Retinal pigment epithelial cell (primary cell): ENCODE data around the gene MYBBP1A.

Experiments
- DNase-seq: peaks from one replicate; pipeline ENCODE4 v3.0.0-alpha.2; 2010; ENCODE audit warnings: low read depth
- H3K4me3 ChIP-seq: 2 replicates; pipeline ENCODE4 v1.5.1; 2011; ENCODE audit warnings: mild to moderate bottlenecking, low read length, control low read depth, moderate library complexity
- TF ChIP-seq, protein P1 (sequence below): conservative IDR thresholded peaks from 2 replicates; pipeline ENCODE4 v1.5.1; 2011; ENCODE audit warnings: low read depth, low read length, control low read depth, inconsistent platforms

Gene MYBBP1A

DNA sequence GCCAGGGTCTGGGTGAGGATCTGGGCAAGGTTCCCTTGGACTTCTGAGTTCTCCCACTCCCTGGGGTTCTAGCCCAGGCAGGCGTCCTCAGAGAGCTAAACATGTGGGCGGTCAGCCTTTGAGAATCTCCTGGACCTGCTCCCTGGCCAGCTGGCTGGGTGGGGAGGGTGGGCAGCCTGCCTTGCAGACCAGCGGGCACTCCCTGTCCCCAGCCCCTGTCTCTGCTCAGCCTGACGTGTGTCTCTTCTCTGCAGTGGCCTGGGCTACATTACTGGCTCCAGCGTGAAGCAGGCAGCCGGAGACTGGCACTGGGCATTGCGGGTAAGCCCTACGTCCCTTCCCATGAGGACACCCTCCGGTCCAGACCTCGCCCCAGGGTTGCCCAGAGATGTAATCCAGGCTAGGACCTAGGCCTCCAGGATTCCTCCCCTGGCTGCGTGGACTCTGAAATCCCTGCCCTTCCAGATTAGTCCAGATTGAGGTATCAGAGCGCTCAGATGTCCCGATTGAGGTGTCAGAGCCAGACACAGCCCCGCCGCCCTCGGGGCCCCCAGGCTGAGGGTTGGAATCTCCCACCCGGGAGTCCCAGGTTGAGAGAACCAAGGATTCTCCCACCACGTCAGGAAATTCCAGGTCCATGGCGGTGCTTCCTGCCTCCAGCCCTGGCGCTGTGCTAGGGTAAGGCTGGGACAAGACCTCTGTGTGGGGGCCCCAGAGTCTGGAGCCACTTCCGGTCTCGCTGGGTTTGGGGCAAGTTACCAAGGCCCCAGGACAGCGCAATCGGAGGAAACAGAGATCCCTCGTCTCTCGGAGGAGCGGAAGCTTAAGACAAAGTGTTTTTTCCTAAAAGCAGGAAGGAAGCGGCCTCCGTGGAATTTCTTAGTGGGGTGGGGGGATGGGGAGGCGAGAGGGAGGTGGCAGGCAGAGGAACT lies 24.1 kb downstream of the MYBBP1A start:
- no peak overlapping the region for H3K4me3 ChIP-seq
- TF ChIP-seq, protein P1, sequence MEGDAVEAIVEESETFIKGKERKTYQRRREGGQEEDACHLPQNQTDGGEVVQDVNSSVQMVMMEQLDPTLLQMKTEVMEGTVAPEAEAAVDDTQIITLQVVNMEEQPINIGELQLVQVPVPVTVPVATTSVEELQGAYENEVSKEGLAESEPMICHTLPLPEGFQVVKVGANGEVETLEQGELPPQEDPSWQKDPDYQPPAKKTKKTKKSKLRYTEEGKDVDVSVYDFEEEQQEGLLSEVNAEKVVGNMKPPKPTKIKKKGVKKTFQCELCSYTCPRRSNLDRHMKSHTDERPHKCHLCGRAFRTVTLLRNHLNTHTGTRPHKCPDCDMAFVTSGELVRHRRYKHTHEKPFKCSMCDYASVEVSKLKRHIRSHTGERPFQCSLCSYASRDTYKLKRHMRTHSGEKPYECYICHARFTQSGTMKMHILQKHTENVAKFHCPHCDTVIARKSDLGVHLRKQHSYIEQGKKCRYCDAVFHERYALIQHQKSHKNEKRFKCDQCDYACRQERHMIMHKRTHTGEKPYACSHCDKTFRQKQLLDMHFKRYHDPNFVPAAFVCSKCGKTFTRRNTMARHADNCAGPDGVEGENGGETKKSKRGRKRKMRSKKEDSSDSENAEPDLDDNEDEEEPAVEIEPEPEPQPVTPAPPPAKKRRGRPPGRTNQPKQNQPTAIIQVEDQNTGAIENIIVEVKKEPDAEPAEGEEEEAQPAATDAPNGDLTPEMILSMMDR = no peak
- no peak for DNase-seq

DNA sequence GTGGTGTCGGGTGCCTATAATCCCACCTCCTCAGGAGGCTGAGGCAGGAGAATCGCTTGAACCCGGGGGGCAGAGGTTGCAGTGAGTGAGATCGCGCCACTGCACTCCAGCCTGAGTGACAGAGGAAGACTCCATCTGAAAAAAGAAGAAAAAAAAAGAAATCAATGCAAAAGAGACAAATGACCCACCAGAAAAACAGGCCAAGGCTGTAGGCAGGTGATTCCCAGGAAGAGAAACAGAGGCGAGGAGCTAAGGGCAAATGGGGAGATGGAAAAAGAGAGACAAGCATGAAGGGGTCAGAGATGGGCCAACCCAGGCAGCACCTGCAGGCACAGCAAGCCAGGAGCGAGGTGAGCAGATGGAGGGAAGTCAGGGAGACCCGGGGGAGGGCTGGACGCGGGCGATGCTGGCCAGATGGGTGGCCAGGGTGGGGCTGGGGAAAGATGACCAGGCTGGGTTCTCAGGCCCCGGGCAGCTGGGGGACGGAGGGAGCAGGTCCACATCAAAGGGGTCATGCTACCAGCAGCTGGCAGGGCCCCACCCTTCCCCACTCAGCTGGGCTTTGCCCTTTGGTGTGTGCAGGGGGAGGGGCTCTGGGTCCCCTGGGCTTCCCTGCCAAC lies 25.5 kb downstream of the MYBBP1A start:
- no peak overlapping the region for H3K4me3 ChIP-seq
- TF ChIP-seq, protein P1 = no peak
- DNase-seq = no peak

DNA sequence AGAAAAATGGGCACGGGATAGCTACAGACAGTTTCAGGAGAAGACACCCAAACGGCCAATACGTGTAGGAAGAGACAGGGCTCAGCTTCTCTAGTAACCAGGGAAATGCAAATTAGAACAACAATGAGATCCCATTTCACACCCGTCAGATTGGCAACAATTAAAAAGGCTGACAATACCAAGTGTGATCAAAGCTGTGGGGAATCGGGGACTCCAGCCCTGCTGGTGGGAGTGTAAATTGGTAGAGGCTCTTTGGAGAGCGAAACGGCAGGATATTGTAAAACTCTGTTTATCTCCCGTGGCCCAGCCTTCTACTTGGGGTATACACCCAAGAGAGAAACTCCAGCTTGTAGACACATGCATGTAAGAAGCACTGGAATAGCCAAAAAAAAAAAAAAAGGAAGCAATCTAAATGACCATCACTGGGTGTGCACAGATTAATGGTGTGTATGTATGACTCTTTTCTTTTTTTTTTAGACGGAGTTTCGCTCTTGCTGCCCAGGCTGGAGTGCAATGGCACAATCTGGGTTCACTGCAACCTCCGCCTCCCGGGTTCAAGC lies 27.5 kb downstream of the MYBBP1A start:
- TF ChIP-seq, protein P1 = no peak
- H3K4me3 ChIP-seq = no peak overlapping the region
- DNase-seq = no peak

DNA sequence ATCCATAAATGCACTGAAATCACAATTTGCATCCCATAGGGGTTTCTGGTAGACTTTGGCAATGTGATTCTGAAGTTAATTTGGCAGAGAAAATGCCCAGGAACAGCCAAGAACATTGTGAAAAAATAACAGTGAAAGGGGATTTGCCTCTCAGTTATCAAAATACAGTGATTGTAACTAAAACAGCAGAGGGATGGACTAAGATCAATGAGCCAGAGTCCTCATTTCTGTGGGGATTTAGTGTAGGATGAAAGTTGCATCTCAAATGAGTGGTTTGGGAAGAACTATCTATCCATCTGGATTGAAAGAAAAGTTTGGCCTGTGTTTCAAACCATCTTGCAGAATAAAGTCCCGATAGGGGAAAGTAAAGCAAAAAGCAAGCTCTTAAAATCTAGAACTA lies 28.1 kb downstream of the MYBBP1A start:
- H3K4me3 ChIP-seq = no peak overlapping the region
- TF ChIP-seq, protein P1 = no peak
- DNase-seq = no peak

DNA sequence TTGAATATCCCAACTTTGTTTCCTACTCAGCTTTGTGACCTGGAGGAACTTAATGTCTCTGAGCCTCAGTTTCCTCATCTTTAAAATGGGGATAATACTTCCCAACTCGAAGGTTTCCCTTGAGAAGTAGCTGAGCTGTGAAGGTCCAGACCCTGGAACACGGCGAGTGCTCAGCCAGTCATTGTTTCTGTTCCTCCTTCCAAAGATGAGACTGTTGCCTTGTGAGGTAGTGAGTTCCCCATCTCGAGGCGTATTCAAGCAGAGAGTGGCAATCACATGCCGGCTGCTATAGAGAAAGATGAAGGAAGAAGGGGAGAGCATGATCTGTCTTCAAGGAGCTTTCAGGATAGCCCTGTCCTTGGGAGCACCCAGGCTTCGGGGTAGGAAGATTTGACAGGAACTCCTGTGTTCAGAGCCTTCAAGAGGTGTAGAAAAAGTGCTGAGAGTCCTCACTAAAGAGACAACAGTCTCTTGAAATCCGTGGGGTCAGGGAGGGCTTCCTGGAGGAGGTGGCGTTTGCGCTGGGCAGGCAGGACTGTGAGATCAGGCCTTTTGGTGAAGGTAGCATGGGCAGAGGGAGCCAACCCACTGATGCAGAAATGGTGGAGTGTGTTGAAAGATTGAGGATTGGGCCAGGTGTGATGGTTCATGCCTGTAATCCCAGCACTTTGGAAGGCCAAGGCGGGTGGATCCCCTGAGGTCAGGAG lies 29.3 kb downstream of the MYBBP1A start:
- DNase-seq = no peak
- TF ChIP-seq, protein P1 = no peak
- no peak overlapping the region for H3K4me3 ChIP-seq

DNA sequence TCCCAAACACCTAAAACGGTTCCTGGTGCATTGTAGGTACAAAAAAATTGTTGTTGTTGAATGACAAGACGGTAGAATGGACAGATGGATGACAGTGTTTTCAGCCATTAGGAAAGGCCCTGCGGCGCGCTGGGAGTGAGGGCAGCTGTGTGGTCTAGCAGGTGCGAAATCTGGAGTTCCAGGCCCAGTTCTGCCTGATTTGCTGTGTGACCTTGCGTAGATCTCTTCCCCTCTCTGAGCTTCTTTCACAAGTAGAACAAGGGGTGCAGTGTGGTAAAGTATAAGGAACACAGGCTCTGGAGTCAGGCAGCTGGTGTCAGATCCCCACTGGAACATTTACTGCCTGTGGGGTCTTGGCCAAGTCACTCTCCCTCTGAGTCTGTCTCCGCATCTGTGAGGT lies 31.2 kb downstream of the MYBBP1A start:
- TF ChIP-seq, protein P1 = no peak

More for the DNA sequence above, 31.2 kb downstream of the MYBBP1A start:
- H3K4me3 ChIP-seq = no peak overlapping the region
- DNase-seq = no peak
